Measurements from ENCODE around the gene PODXL. TPM values are rescaled to one million over a fixed set of nuclear protein-coding genes. Genes with fewer than 3 reads are reported as not detected.

Gene PODXL
- total RNA-seq, 3 donors from 2014 or later, result 20.3 to 55.6 (median 33.1) TPM

DNA sequence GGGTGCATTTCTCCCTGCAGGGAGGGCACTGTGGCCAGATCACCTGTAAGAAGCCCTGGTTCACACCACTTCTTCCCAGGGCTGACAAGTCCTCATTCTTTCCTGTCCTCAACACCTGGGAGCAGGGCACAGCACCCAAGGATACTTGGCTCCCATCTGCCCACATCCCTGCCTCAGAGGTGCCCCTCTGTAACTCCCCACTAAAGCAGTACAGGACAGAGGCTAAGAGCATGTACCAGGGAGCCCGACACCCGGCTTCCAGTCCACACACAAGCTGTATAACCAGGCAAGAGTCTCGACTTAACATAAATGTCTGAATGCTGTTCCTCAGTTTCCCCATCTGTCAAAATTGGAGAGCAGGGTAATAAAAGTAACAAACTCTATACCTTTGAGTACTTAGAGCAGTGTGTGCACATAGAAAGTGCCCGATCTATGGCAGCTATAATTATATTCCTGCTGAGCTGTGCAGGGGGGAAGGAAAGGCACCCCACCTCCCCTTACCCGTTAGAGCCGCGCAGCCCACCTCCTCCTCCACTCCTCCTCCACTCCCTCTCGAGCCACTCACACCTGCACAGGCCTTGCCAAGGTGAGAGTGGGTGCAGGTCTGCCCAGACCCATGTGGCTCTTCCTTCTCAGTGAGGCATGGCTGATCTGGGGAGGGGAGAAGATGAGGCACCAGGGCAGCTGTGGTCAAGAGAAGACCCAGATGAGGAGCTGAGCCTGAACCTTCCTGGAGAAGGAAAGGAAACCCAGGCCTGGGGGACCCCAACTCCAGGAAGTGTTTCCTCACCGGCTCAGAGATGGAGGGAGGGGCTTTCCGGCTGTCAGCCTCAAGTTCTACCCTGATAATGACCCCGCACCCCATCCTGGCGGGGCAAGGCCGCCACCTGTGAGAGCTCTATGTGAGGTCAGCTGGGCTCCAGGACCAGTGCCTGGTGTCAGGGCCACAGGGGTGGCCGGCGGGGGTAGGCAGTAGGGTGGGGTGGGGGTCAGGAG lies 22.6 kb downstream of the PODXL start:
- no peak for DNase-seq (ENCODE audit: low spot score in 2 of 2)
- intact Hi-C loops (cut with DNase I; ENCODE audit: low total_unique reads), result no loop called here
- Histone ChIP-seq H3K9me3 (no peaks in the 10 kb centered on the region), H3K27ac (peak overlapping the region in 1 of 2 donors; percentile 65), H3K27me3 (no peaks in the 10 kb centered on the region), H3K36me3 (no peaks in the 10 kb centered on the region), H3K4me3 (no peak overlapping the region), H3K4me1 (no peaks in the 10 kb centered on the region)
- TF ChIP-seq POLR2AphosphoS5 (IDR thresholded peaks at IDR 0.05), result no peak
- TF ChIP-seq POLR2A (IDR thresholded peaks at IDR 0.05), result no peak
- TF ChIP-seq, protein P1, sequence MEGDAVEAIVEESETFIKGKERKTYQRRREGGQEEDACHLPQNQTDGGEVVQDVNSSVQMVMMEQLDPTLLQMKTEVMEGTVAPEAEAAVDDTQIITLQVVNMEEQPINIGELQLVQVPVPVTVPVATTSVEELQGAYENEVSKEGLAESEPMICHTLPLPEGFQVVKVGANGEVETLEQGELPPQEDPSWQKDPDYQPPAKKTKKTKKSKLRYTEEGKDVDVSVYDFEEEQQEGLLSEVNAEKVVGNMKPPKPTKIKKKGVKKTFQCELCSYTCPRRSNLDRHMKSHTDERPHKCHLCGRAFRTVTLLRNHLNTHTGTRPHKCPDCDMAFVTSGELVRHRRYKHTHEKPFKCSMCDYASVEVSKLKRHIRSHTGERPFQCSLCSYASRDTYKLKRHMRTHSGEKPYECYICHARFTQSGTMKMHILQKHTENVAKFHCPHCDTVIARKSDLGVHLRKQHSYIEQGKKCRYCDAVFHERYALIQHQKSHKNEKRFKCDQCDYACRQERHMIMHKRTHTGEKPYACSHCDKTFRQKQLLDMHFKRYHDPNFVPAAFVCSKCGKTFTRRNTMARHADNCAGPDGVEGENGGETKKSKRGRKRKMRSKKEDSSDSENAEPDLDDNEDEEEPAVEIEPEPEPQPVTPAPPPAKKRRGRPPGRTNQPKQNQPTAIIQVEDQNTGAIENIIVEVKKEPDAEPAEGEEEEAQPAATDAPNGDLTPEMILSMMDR (IDR thresholded peaks at IDR 0.05), result no peak

DNA sequence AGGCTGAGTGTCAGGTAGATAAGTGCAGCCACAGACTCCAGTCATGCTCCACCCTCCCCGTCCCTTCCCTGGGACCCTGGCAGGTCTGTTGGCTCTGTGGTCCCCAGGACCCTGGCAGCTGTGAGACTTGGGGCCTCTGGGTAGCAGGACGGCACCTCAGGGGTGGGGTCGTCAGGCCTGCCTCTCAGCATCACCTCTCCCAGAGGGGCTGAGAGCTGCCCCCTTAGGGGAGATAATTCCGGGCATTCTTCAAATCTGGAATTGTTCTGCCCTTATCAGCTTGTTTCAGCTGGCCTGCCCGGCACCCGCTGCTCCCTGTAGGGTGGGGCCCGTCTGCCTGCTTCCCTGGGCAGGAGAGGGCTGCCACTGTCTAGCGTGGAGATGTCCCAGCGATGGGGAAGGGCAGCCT lies 23.3 kb downstream of the PODXL start:
- intact Hi-C loops (cut with DNase I; ENCODE audit: low total_unique reads), result no loop called here
- no peaks in the 10 kb centered on the region for H3K9me3 ChIP-seq
- H3K4me1 ChIP-seq, result no peaks in the 10 kb centered on the region
- DNase-seq (ENCODE audit: low spot score in 2 of 2), result no peak
- H3K4me3 ChIP-seq, result no peak overlapping the region
- no peaks in the 10 kb centered on the region for H3K36me3 ChIP-seq
- no peaks in the 10 kb centered on the region for H3K27me3 ChIP-seq
- no peak for TF ChIP-seq POLR2A (IDR thresholded peaks at IDR 0.05)
- TF ChIP-seq POLR2AphosphoS5 (IDR thresholded peaks at IDR 0.05), result peak in 1 of 3 donors; percentile 16
- H3K27ac ChIP-seq, result peak overlapping the region; percentile 6 to 65

DNA sequence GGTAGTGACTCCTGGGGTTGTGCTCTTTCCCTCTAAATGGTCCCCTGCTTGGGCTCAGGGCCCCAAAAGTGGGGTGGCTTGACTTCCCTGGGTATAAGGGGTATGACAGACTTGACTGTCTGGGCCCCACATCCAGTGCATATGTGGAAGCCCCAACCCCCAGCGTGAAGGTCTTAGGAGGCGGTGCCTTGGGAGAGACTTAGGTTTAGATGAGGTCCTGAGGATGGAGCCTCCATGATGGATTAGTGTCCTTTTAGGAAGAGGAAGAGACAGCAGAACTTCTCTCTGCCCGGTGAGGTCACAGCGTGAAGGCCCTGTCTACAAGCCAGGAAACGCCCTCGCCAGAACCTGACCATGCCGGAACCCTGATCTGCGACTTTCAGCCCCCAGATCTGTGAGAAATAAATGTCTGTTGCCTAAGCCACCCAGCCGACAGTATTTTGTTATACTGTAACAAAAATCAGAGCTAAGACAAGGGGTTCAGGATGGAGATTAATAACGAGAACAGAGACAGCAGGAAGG lies 23.8 kb downstream of the PODXL start:
- no peak for TF ChIP-seq POLR2AphosphoS5 (IDR thresholded peaks at IDR 0.05)
- TF ChIP-seq POLR2A (IDR thresholded peaks at IDR 0.05), result no peak
- TF ChIP-seq, protein P1 (IDR thresholded peaks at IDR 0.05), result no peak
- DNase-seq (ENCODE audit: low spot score in 2 of 2), result no peak
- Histone ChIP-seq H3K9me3 (no peaks in the 10 kb centered on the region), H3K27me3 (no peaks in the 10 kb centered on the region), H3K36me3 (no peaks in the 10 kb centered on the region), H3K4me1 (no peaks in the 10 kb centered on the region), H3K27ac (peak overlapping the region; percentile 6 to 65), H3K4me3 (no peak overlapping the region)
- intact Hi-C loops (cut with DNase I; ENCODE audit: low total_unique reads), result no loop called here

DNA sequence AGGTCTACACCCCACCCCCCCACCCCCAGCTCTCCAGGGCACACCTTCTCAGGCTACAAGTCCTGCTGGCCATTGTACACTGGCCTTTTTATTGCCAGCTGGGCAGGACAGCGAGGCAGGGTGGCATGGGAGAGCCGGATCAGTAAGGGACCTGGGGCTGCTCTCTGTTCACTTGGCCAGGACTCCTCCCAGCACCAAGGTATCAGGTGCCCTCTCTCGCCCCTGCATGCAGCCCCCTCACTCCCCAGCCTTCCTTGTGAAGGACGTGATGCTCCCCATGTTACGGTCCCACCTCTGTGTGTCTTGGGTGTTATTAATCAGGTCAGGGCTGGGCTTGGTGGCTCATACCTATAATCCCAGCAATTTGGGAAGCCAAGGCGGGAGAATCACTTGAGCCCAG lies 26.3 kb downstream of the PODXL start:
- no peaks in the 10 kb centered on the region for H3K4me1 ChIP-seq
- no peak for TF ChIP-seq POLR2A (IDR thresholded peaks at IDR 0.05)
- TF ChIP-seq, protein P1 (IDR thresholded peaks at IDR 0.05), result no peak
- no peak for TF ChIP-seq POLR2AphosphoS5 (IDR thresholded peaks at IDR 0.05)
- intact Hi-C loops (cut with DNase I; ENCODE audit: low total_unique reads), result no loop called here
- H3K27ac ChIP-seq, result no peak overlapping the region
- no peak for DNase-seq (ENCODE audit: low spot score in 2 of 2)
- H3K27me3 ChIP-seq, result no peaks in the 10 kb centered on the region
- no peaks in the 10 kb centered on the region for H3K9me3 ChIP-seq
- no peak overlapping the region for H3K4me3 ChIP-seq
- H3K36me3 ChIP-seq, result no peaks in the 10 kb centered on the region

DNA sequence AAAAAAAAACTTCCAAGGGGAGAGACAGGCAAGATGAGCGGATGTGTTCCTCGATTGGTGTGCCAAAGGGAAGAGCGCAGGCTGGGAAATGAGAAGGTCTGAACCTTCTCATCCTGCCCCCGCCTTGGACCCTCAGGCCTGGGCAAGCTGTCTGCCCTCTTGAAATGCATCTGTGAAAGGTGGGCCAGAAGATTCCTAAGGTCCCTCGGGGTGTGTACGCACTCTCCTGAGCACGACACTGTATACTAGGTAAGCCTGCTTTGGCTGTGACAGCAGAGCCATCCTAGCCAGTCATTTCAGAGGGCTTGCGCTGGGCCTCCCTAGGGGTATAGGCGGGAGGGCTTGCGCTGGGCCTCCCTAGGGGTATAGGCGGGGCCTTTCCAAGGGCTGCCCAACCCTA lies 26.8 kb downstream of the PODXL start:
- Histone ChIP-seq H3K4me3 (no peak overlapping the region), H3K36me3 (no peaks in the 10 kb centered on the region), H3K4me1 (no peaks in the 10 kb centered on the region), H3K27ac (no peak overlapping the region), H3K27me3 (no peaks in the 10 kb centered on the region), H3K9me3 (no peaks in the 10 kb centered on the region)
- TF ChIP-seq, protein P1 (IDR thresholded peaks at IDR 0.05), result no peak
- no peak for TF ChIP-seq POLR2A (IDR thresholded peaks at IDR 0.05)
- TF ChIP-seq POLR2AphosphoS5 (IDR thresholded peaks at IDR 0.05), result no peak
- DNase-seq (ENCODE audit: low spot score in 2 of 2), result no peak
- intact Hi-C loops (cut with DNase I; ENCODE audit: low total_unique reads), result no loop called here
